Activated gamma-delta T cell treated with Interleukin-2 at 50 U/mL for 16 hours (primary cell): ENCODE data around the gene FUCA1.
"Not testable (repeated sequence)": the region's sequence is repeated elsewhere in the genome, so short reads cannot be mapped to it uniquely, and the experiment has no call there.

Experiments used
- DNase-seq: peaks from one replicate; pipeline ENCODE4 v3.0.0-alpha.2; 2020

Gene FUCA1

DNA sequence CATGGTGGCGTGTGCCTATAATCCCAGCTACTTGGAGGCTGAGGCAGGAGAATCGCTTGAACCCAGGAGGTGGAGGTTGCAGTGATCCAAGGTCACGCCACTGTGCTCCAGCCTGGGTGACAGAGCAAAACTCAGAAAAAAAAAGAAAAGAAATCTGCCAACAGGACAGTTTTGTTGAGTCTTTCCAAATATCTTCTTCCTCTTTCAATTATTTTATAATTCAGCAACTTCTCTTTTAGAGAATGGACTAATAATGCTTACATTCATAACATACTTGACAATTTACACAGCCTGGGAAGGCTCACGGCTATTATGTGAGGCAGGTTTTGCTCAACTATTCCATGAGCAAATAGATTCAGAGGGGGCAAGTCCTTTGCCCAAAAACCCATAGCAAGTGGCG, 27.0 kb upstream of the FUCA1 start:
- no peak for DNase-seq

GRCh38 chr1:23889074-23889473, 21.0 kb upstream of the FUCA1 start:
- DNase-seq: no peak

- no peak for DNase-seq
These were observed 17.1 kb upstream of the FUCA1 start for GRCh38 chr1:23885222-23885621.

- no peak for DNase-seq
These were observed 14.7 kb upstream of the FUCA1 start for GRCh38 chr1:23882746-23883145.

DNA sequence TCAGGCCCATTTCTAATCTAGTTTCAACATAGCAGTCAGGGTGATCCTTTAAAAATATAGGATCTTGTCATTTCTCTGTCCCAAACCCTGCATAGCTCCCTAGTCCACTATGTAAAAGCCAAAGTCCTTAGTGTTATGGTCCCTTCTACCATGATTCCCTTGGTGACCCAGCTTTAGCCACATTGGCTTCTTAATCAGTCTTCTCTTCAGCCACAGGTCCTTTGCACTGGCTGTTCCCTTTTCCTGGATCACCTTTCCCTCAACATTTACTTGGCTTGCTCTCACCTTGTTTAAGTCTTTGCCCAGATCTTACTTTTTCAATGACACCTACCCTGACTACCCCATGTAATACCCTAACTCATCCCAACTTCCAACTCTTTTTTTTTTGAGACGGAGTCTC, 11.7 kb upstream of the FUCA1 start:
- DNase-seq: no peak

DNA sequence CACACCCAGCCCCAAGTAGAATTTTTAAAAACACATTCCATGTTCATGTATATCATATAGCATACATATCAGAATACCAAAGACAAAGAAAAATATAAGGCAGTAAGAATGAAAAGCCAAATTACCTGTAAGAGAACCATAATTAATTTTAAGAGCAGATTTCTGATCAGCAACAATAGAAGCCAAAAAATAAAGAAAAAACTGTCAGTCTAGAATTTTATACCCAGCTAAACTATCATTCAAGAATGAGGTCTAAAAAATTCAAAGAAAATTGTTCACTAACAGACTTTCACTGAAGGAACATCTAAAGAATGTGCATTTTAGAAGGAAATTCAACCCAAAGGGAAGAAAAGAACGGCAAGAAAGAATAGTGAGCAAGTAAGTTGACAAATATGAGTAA, 10.6 kb upstream of the FUCA1 start:
- DNase-seq: no peak

DNA sequence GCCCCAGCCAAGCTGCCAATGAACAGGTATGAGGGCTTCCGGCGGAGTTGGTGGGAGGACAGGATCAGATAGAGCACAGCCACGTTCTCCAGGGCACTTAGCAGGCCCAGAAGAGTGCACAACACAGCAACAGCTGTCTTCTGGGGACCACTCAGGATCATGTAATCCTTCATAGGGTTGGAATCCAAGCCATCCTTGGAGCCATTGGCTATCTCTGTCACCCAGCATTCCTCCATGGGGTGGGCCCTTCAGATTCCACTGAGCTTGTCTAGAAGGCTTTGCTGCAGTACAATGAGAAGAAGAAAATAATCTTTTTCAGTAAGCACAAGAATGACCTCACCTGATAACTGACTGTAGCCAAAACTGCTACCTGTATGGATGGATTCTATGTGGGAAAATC, 7.3 kb upstream of the FUCA1 start:
- DNase-seq: no peak

- no peak for DNase-seq
These were observed 4.3 kb upstream of the FUCA1 start for GRCh38 chr1:23872421-23872820.

DNA sequence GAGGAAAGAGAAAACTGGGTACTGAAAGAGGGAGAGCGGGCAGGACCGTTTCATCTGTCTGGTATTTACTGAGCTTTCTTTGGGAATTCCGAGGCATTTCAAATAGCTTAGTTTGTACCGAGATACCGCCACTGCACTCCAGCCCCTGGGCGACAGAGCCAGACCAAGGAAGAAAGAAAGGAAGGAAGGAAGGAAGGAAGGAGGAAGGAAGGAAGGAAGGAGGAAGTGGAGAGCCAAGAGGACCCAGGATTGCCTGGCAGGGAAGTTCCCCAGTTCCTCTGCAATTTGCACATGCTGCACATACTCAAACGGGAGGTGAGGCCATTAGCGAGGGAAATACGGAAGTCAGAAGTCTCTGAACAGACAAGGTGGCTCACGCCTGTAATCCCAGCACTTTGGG, 961 bp upstream of the FUCA1 start:
- no peak for DNase-seq

- DNase-seq: no peak
These were observed 497 bp upstream of the FUCA1 start for GRCh38 chr1:23868557-23869016.

GRCh38 chr1:23867542-23867894, 572 bp downstream of the FUCA1 start:
- no peak for DNase-seq

DNA sequence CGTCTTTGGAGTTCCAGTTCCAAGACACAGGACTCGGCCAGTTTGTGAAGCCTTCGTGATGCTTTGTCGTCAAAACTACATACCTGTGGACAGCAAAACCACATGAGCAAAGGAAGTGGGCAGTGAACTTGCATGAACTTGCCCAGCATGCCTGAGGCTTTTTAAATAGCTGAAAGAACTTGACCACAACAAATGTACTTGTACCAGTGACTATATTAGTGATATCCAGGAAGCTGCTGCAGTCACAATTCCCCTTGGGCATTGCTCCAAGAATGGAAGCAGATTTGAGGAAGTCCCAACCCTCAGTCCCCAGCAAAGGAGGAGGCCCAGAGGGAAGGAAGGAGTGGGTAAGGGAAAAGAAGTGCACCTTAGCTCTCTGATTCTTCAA, 2.6 kb downstream of the FUCA1 start:
- DNase-seq: no peak

DNA sequence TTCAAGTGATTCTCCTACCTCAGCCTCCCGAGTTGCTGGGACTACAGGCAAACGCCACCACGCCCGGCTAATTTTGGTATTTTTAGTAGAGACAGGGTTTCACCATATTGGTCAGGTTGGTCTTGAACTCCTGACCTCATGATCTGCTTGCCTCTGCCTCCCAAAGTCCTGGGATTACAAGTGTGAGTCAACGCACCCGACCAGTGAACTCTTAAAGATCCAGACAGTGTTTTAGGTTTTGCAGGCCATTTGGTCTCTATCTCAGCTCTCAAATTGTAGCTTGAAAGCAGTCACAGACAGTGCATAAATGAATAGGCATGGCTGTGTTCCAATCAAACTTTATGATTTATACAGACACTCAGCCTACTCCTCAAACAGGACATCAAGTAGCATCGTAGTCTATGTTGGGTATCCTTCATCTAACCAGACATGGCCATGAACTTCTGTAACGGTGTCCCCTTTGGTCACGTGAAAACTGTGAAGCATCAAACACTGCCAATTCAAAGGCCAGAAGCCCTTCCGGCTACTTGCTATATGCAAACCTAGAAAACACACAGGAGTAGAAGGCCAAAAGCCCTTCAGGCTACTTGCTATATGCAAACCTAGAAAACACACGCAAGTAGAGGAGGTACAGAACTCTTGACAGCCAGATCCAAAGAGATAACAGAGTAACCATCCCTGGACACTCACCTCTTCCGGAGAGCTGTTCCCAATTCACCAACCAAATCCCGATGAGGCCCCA, 3.1 kb downstream of the FUCA1 start:
- DNase-seq: no peak

- DNase-seq: no peak
These were observed 5.5 kb downstream of the FUCA1 start for GRCh38 chr1:23862640-23863039.

DNA sequence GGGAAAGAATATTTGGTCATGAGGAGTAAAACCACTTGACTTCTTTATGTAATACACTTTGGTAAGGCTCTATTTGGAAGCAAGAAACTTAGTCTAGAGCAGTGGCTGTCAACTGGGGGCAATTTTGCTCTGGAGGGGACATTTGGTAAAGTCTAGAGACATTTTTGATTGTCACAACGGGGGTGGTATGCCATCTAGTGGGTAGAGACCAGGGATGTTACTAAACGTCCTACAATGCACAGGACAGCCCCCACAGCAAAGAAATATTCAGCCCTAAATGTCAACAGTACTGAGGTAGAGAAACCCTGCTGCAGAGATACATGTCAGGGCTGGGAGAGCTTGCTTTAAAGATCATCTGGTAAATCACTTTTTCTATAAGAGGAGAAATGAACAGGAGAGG, 13.5 kb downstream of the FUCA1 start:
- DNase-seq: no peak

DNA sequence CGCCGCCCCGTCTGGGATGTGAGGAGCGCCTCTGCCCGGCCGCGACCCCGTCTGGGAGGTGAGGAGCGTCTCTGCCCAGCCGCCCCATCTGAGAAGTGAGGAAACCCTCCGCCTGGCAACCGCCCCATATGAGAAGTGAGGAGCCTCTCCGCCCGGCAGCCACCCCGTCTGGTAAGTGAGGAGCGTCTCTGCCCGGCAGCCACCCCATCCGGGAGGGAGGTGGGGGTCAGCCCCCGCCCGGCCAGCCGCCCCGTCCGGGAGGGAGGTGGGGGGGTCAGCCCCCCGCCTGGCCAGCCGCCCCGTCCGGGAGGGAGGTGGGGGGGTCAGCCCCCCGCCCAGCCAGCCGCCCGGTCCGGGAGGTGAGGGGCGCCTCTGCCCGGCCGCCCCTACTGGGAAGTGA, 15.0 kb downstream of the FUCA1 start:
- not testable (repeated sequence) for DNase-seq

DNA sequence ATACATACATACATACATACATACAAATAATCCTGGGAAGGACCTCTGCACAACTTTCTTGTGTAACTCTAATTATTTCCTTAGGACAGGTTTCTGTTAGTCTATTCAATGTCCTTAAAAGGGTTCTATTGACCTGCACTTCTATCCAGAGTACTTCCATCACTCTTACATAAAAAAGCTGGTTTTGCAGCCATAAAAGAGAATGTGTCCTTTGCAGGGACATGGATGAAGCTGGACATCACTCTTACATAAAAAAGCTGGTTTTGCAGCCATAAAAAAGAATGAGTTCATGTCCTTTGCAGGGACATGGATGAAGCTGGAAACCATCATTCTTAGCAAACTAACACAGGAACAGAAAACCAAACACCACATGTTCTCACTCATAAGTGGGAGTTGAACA, 16.7 kb downstream of the FUCA1 start:
- not testable (repeated sequence) for DNase-seq

DNA sequence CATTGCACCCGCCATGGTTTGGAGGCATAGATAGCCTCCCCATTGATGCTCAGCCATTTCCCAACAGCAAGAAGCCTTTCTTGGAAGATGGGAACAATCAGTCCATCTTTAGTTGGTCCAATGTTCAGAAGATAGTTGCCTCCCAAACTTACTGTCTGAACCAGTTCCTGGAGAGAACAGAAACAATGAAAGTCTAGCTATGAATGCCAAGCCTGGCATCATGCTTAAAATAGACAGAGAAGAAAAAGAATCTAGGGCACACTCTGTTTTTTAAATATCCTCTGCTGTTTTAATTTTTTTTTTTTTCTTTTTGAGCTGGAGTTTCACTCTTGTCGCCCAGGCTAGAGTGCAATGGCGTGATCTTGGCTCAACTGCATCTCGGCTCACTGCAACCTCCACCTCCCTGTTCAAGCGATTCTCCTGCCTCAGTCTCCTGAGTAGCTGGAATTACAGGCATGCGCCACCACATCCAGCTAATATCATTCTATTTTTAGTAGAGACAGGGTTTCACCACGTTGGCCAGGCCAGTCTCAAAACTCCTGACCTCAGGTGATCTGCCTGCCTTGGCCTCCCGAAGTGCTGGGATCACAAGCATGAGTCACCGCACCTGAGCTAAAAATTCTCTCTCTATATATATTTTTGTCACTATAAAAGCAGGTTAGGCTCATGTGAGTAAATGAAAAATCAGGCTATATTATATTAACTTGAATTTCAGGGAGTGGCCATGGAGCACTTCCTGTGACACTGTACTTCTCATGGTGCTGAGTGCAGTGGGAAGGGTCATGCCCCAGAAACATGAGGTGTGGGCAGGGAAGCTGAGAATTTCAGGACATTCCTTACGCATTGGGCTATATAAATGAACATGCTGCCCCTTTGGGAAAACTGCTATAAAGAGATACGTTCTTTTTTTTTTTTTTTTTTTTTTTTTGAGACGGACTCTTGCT, 19.1 kb downstream of the FUCA1 start:
- DNase-seq: no peak

DNA sequence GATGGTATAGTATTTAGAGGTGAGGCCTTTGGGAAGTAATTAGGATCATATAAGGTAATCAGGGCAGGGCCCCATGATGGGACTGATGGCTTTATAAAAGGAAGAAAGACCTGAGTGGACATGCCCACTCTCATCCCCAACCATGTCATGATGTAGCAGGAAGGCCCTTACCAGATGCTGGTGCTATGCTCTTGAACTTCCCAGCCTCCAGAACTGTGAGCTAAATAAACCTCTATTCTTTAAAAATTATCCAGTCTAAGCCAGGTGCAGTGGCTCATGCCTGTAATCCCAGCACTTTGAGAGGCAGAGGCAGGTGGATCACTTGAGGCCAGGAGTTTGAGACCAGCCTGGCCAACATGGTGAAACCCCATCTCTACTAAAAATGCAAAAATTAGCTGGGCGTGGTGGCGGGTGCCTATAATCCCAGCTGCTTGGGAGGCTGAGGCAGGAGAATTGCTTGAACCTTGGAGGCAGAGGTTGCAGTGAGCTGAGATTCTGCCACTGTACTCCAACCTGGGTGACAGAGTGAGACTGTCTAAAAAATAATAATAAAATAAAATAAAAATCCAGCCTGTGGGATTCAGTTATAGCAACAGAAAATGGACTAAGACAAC, 20.5 kb downstream of the FUCA1 start:
- DNase-seq: not testable (repeated sequence)

DNA sequence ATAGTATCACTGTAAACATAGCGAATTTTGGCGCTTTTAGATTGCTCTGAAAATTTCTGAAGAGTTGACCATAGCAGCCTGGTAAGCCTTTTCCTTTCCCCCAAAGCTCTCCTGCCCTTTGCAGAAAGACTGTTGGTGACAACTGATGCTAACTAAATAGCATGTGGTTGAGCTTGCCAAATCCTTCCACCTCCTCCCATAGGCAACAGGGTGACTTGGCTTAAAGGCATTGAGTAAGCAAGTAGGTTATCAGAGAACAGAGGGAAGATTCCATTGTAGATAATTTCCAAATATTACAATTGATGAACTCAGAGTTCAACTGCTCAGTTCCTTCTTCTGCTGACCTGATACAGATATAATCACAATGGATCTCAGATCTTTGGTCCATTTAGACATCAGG, 22.9 kb downstream of the FUCA1 start:
- no peak for DNase-seq

DNA sequence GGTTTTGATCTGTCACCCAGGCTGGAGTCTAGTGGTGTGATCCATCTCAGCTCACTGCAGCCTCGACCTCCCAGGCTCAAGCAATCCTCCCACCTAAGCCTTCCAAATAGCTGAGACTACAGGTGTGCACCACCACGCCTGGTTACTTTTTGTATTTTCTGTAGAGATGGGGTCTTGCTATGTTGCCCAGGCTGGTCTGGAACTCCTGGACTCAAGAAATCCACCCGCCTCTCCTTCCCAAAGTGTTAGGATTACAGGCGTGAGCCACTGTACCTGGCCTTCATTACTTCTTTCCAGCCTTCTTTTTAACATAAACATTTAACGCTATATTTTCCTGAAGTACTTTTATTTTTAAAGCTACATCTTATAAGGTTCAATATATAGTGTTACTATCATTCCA, 24.4 kb downstream of the FUCA1 start:
- DNase-seq: no peak

DNA sequence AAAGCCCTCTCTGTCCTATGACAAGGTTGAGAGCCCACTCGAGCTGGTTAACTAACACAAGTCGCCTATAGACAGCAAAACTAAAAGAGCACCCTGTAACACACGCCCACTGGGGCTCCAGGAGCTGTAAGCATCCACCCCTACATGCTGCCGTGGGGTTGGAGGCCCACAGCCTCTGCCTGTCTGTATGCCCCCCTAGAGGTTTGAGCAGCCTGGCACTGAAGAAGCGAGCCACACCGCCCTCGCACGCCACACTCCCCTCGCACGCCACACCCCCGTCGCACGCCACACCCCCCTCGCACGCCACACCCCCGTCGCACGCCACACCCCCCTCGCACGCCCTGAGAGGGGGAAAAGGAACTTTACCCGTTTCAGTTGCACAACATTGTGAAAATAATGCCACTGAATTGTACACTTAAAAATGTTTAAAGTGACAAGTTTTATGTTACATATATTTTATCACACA, 29.7 kb downstream of the FUCA1 start:
- DNase-seq: peak; percentile 79

DNA sequence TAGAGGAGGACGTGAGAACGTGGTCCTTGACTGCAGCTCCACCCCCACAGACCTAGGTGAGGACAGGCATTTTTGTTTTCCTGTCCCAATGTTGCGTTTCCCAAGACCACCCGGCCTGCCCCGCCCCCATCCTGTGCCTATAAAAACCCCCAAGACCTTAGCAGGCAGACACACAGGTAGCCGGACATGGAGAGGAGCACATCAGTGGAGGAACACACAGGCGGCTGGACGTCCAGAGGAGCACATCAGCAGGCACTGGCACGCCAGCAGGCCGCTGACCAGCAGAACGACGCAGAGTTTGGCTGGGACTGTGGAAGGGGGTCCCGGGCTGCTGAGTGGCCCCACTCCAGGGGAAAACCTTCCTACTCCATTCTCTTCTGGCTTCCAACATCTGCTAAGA, 30.2 kb downstream of the FUCA1 start:
- DNase-seq: no peak

GRCh38 chr1:23836037-23836436, 32.1 kb downstream of the FUCA1 start:
- no peak for DNase-seq
